Urothelium cell line (cell line): ENCODE data around the gene ATP11C.
"Not testable (repeated sequence)": the region's sequence is repeated elsewhere in the genome, so short reads cannot be mapped to it uniquely, and the experiment has no call there.

Source experiments
- DNase-seq: peaks from one replicate; pipeline ENCODE4 v3.0.0; 2011; ENCODE audit warnings: low spot score, mixed read lengths
- FAIRE-seq: peaks from 2 replicates; lab custom pipeline; 2011; peaks lifted over from hg19 to GRCh38; lab: Jason Lieb, UNC

Gene ATP11C

DNA sequence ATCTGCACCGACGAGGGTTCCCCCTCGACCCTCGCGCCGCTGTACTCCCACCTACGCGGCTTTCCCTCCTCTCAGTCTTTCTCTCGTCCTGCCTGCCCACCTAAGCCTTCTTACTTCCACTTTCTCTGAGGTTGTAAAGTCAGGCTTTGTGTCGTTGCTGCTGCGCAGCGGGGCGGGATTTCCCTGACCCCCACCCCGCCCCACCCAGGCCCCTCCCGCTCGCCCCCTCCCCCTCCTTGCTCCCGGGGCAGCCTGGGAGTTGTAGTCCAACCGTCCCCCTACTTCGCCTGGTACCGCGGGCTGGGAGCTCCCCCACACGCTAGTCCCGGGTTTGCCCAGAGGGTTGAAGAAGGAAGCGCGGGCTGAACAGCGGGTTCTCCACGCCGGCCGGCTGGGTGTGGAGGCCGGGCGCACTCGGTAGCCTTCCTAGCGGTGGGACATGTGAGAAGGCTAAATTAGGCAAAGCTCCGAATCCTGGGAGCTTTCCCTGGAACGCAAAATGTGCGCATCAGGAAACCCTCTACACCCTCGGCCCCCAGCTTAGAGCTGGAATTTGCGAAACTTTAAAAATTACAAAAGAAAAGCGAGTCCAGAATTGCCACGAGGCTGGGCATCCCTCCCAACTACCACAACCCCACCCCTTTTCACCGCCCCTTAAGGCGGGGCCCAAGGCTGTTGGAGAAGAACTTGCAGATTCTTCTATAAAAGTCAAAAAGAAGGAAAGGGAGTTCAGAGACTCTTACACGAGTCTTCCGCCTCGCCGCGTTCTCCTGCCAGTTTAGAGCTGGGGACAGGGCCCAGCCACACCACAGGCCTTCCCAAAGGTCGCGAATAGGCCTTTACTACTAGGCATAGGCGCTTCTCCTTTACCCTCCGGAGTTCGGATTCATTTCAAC, at the start of gene ATP11C:
Gene ATP11C, minus strand, starts transcription at position 153 of the 896 bp plus-strand sequence. CDS start 1,011 bp downstream, outside the sequence.
- FAIRE-seq, result no peak
- peak; percentile 63 for DNase-seq

DNA sequence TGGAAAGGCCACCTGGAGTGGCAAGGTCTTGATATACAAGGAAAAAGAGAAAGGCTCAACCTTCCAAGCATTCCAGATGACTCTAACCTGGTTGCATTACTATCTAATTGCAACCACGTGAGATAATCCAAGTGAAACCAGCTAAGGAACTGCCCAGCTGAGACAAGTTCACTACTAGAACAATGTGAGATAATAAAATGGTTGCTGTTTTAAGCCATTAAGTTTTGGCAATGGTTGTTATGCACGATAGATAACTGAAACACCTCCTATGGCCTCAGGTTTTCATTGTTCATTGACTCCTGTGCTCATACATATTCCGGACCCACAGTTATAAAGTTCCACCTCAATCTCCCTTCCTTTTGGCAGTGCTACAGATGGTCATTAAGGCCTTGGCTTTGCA, 41.6 kb upstream of the ATP11C start:
- DNase-seq, result no peak
- FAIRE-seq, result no peak

DNA sequence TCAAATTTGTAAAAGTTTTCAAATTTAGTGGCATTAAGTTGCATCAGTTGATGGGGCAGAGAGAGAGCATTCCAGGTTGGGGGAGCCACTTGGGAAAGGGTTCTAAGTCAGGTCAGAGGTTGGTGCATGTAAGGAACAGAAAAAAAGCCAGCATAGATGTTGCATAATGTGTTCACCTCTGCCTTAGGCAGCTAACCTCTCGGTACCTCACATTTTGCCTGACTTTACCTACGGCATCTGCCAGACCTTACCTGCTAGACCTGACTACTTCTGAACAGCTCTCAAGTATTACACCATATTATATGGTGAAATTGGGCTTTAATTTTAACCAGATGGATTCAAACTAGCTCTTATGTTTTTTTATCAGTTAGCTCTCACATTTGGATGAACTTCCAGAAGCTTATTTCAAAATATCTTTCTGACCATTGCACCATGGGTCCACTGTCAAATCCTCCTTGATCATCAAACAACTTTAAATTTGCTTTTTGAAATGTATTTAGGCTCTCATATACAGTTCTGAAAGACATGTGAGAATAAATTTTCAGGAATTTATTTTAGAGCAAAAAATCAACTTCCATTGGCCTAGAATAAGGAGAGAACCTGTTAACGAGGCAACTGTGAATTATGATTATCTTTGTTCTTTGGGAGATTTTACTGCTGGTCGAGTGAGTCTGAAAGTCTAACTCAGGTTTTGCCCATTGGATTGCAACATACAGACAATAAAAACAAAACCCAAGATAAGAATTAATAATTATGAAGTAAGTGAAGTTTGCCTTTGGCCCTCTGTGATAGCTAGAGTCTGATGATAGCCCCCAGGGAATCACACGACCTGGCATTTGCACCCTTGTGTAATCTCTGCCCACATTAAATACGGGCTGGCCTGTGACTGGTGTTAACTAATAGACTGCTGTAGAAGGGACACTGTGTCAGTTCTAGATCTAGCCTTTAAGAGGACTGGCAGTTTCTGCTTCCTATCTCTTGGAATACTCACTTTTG, 40.1 kb upstream of the ATP11C start:
- no peak for FAIRE-seq
- no peak for DNase-seq

DNA sequence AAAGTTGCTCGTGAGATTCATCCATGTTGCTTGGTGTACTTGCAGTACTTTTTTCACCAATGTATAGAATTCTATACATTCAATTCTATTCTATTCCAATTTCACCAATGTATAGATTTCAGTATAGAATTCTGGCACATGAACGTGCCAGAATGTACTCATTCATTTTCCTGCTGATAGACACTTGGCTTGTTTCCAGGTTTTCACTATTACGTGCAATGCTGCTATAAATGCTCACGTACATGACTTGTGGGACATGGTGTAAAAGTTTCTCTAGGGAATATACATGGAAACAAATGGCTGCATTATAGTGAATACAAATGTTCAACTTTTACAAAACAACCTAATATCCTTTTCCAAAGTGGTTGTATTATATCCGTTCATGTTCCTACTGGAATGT, 39.3 kb upstream of the ATP11C start:
- no peak for FAIRE-seq
- no peak for DNase-seq

- DNase-seq (no peak), FAIRE-seq (no peak)
These were observed 38.5 kb upstream of the ATP11C start for GRCh38 chrX:139971394-139971749.

DNA sequence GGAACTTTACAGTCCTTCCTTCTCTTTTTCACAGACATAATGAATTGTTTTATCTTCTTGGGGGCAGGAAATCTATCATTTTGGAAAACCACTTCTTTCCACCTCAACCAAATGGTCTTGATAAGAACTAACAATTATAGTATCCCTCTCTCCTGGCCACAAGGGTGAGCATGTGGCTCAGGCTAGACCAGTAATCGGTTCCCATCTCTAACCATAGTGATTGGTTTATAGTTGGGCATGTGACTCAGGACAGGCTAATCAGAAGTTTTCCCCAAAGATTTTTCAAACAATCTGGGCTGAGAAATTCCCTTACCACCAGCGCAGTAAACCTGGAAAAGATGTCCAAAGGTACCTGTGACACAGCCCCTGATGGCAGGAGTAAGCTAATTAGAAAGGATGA, 36.4 kb upstream of the ATP11C start:
- no peak for DNase-seq
- no peak for FAIRE-seq

DNA sequence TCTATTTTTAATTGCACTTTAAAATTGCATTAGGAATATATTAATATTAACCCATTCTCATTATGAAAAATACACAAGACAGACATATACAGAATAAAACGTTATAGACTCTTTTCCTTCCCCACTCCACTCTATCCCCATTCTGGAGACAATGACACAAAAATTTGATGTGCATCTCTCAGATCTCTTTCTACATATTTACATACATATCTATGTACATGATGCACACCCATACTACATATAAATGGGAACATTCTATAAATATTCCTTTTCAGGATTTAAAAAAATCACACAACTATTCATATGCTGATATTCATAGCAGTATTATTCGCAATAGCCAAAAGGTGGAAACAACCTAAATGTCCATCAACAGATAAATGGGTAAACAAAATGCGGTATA, 34.9 kb upstream of the ATP11C start:
- no peak for FAIRE-seq

GRCh38 chrX:139967300-139967699, 34.4 kb upstream of the ATP11C start:
- FAIRE-seq, result no peak
- no peak for DNase-seq

More for the DNA sequence above, 34.9 kb upstream of the ATP11C start:
- no peak for DNase-seq

DNA sequence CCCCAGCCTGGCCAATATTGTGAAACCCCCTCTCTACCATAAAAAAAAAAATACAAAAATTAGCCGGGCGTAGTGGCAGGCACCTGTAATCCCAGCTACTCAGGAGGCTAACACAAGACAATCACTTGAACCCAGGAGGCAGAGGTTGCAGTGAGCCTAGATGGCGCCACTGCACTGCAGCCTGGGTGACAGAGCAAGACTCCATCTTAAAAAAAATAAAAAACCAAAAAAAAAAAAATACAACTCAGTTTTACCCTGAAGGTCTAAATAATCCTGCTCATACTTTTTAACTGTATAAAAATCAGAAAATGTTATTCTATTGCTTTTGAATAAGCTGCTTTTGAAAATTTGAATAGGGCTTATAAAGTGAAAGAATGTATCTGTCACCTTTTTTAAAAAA, 33.3 kb upstream of the ATP11C start:
- FAIRE-seq, DNase-seq: not testable (repeated sequence)

GRCh38 chrX:139965421-139965820, 32.6 kb upstream of the ATP11C start, which contains the start of gene CXorf66:
Gene CXorf66 (minus strand): TSS chrX:139965521. CDS start chrX:139965496, 25 bp downstream.
- FAIRE-seq (no peak), DNase-seq (no peak)

- not testable (repeated sequence) for FAIRE-seq
These were observed 28.2 kb upstream of the ATP11C start for GRCh38 chrX:139961091-139961490.

GRCh38 chrX:139949703-139950102, 16.9 kb upstream of the ATP11C start:
- no peak for DNase-seq
- no peak for FAIRE-seq

More at GRCh38 chrX:139961091-139961490, 28.2 kb upstream of the ATP11C start:
- DNase-seq, result not testable (repeated sequence)

DNA sequence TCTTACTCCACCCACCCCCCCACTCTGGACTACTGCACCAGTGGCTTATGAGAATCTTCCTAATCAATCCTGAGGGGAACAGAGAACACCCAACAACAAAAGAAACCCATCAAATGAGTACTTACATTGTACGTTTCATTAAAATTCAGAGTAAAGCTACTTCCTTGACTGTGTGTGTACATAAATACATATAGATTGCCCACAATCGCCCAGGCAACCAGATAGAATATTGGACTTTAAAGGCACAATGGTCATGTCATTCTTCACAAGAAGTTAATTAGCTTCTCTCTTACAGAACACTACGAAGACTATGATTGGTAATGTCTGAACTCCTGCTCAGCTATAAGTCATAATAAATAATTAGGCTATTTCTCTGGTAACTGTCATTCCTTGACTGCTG, 12.2 kb upstream of the ATP11C start:
- no peak for DNase-seq
- no peak for FAIRE-seq

DNA sequence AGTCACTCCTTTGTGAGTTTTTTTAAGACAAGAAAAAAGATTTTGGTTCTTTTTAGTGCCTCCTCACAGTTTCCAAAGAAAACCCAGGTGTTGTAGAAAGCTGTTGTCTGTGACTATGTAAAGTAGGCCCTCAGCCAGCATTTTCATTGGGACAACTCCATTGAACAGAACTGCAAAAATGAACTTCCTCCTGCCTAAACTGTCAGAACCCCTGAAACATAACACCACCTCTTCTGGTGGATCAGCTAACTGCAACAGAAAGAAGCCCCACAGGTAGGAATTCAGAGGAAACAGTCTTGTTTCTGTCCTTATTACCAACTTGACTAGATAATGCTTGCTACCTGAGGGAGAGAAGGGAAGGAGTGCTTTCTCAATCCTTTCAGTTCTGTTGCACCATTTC, 3.4 kb upstream of the ATP11C start:
- FAIRE-seq, result no peak
- DNase-seq, result no peak

DNA sequence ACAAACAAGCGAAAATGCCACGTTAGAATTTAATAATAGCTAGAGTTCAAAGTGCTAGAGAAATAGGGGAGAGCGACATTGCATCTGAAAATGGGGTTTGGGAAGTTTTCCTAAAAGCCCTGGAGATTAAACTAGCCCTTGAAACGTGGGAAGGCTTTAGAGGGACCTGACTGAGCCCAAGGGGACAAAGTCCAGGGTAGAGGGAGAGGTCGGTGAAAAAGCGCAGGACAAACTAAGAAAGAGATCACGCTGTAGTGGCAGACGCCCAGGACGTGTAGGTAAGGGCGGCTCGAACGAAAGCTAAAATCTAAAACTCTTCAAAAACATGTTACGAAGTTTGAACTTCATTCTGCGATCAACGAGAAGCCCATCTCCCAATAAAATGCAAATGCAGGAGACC, 1.1 kb upstream of the ATP11C start:
- FAIRE-seq, result no peak
- no peak for DNase-seq

DNA sequence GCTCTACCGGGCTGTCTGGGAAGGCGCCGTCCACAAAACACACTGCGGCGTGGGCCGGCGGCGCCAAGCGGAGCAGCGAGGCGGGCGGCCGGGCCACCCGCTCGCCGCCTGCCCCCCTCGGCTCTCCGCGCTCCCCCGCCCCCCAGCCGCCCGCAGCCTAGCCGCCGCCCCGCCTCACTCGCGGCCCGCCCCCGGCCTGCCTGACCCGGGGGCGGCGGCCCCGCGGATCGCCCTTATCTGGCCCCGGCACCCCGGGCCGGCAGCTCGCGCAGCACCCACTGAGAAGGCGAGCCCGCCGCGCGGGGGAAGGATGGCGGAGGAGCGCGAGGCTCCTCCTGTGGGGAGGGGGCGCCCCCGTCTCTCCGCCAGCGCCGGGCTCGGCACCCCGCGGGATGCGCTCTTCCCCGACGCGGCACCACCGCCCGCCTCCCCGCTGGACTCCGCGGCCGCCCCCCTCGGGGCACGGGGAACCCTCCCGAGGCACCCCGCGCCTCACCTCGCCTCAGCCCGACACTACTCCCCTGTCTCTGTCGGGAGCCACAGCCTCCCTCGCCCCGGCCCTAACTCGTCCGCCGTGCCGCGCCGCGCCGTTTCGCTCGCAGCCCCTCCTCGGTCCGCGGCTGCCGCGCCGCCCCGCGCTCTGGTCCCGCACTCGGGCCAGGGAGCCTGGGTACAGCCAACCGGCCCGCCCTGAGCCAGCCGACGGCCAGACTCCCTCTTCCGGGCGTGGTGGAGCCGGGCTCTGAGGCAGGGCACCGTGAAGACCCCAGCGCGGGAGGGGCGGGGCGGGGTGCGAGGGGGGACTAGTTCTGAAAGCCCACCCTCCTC, 566 bp downstream of the ATP11C start:
- FAIRE-seq, result no peak
- peak; percentile 32 for DNase-seq

GRCh38 chrX:139931646-139932072, 1.2 kb downstream of the ATP11C start:
- FAIRE-seq, result no peak
- DNase-seq, result no peak

- FAIRE-seq, result no peak
- DNase-seq, result peak; percentile 4
These were observed 1.8 kb downstream of the ATP11C start for GRCh38 chrX:139930916-139931645.

DNA sequence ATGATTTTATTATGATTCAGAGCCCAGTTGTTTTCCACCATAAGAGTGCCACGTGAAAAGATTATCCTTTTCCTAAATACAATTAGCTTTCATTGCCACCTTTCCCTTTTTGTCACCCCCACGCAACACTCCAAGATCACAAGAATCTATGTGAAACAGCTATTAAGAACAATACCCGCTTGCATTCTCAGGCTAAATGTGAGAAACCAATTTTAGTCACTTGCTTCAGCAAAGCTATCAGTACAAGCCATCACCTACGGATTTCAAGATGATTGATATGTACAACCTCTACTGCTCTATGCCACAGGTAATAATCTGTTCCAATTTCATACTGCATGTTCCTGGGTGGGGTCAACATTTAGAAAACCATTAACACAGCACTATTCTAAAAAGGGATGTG, 2.5 kb downstream of the ATP11C start:
- FAIRE-seq (no peak), DNase-seq (no peak)

- no peak for DNase-seq
- no peak for FAIRE-seq
These were observed 3.0 kb downstream of the ATP11C start for GRCh38 chrX:139929876-139930275.
